Measurements from ENCODE around the gene NUP160. TPM values are rescaled to one million over a fixed set of nuclear protein-coding genes. Genes with fewer than 3 reads are reported as not detected.
"Not testable (repeated sequence)": the region's sequence is repeated elsewhere in the genome, so short reads cannot be mapped to it uniquely, and the experiment has no call there.

NUP160 gene
- total and polyA plus RNA-seq, 2 of the 13 experiments (the other 11 are each of a cell fraction or from before 2014, with no cell fraction given), result 28.3 to 43.5 TPM

- Histone ChIP-seq H3K4me1 (ENCODE audit: insufficient read depth, low read length) (peaks cover 12% of the 10 kb centered on the region), H3K9me3 (ENCODE audit: low read length) (peaks cover 16% of the 10 kb centered on the region)
- intact Hi-C loops (cut with micrococcal nuclease; ENCODE audit: unreplicated experiment); POLR2A ChIA-PET; ATAC-seq; H3K9ac ChIP-seq (ENCODE audit: insufficient read depth, low read depth, low read length); FAIRE-seq; H3K36me3 ChIP-seq (replicated peaks in 1 of 2; ENCODE audit: control insufficient read depth in 1 of 2, insufficient read depth in 2 of 2, low read length in 2 of 2); H3K27me3 ChIP-seq (ENCODE audit: control insufficient read depth in 1 of 2, insufficient read depth in 2 of 2, low read length in 2 of 2); H3K4me2 ChIP-seq (ENCODE audit: low read depth, low read length); H4K20me1 ChIP-seq (ENCODE audit: insufficient read depth, low read length); H3K4me3 ChIP-seq (replicated peaks in 1 of 3; ENCODE audit: insufficient read depth in 1 of 3, low read depth in 2 of 3, low read length in 3 of 3); H2AFZ ChIP-seq (ENCODE audit: low read length); H3K79me2 ChIP-seq (ENCODE audit: insufficient read depth, low read length); H3K27ac ChIP-seq (ENCODE audit: extremely low read length, insufficient read depth, low read length); CTCF ChIA-PET (ENCODE audit: low intra/inter-chr PET ratio, low total read pairs); BruUV-seq (replicated peaks); DNase-seq (ENCODE audit: low spot score); in situ Hi-C loops (cut with HindIII; ENCODE audit: extremely low pct_ligation_motif_present, low pct_unique_long_range_greater_than_20kb): not testable (repeated sequence)
- 40% methylated on average over 10 of the region's 10 CpGs for WGBS (ENCODE audit: low lambda C conversion rate)
- TF ChIP-seq SETDB1 (CRISPR knock-in tag; IDR thresholded peaks at IDR 0.05; ENCODE audit: borderline replicate concordance) (peak; percentile 89; the same call in 1 of the 2 replicates), TOPORS (CRISPR knock-in tag; IDR thresholded peaks at IDR 0.05) (0 out of 2 replicates have a peak, but pooled peaks have one; percentile 59), ZNF280D (CRISPR knock-in tag; IDR thresholded peaks at IDR 0.05) (peak; percentile 25; the same call in 1 of the 2 replicates)
Measured at GRCh38 chr11:47875858-47876257, 27.7 kb upstream of the NUP160 start.

- in situ Hi-C loops (cut with HindIII; ENCODE audit: extremely low pct_ligation_motif_present, low pct_unique_long_range_greater_than_20kb) (no loop called here), intact Hi-C loops (cut with micrococcal nuclease; ENCODE audit: unreplicated experiment) (no loop called here)
- ATAC-seq, result no peak
- BruUV-seq (replicated peaks), result no TSS peak
- Histone ChIP-seq H3K4me2 (ENCODE audit: low read depth, low read length) (no peak overlapping the region), H3K36me3 (replicated peaks in 1 of 2; ENCODE audit: control insufficient read depth in 1 of 2, insufficient read depth in 2 of 2, low read length in 2 of 2) (no peaks in the 10 kb centered on the region), H3K9ac (ENCODE audit: insufficient read depth, low read depth, low read length) (no peak overlapping the region), H4K20me1 (ENCODE audit: insufficient read depth, low read length) (no peaks in the 10 kb centered on the region), H3K9me3 (ENCODE audit: low read length) (peaks cover 7% of the 10 kb centered on the region), H3K4me1 (ENCODE audit: insufficient read depth, low read length) (peaks cover 6% of the 10 kb centered on the region; the same call in 1 of the 2 replicates), H3K79me2 (ENCODE audit: insufficient read depth, low read length) (no peaks in the 10 kb centered on the region), H2AFZ (ENCODE audit: low read length) (no peak overlapping the region), H3K27ac (ENCODE audit: extremely low read length, insufficient read depth, low read length) (no peak overlapping the region), H3K27me3 (ENCODE audit: control insufficient read depth in 1 of 2, insufficient read depth in 2 of 2, low read length in 2 of 2) (no peaks in the 10 kb centered on the region; a peak in 1 of 5 replicates), H3K4me3 (replicated peaks in 1 of 3; ENCODE audit: insufficient read depth in 1 of 3, low read depth in 2 of 3, low read length in 3 of 3) (no peak overlapping the region)
- ChIA-PET CTCF (ENCODE audit: low intra/inter-chr PET ratio, low total read pairs) (no interaction called here), POLR2A (no interaction called here)
- FAIRE-seq, result no peak
- 48% methylated on average over 2 of the region's 2 CpGs for WGBS (ENCODE audit: low lambda C conversion rate)
- DNase-seq (ENCODE audit: low spot score), result no peak
- TF ChIP-seq NRL (CRISPR knock-in tag; IDR thresholded peaks at IDR 0.05; ENCODE audit: borderline replicate concordance), result no peak
- no peak for TF ChIP-seq ZNF574 (CRISPR knock-in tag; IDR thresholded peaks at IDR 0.05)
- TF ChIP-seq TBX2 (CRISPR knock-in tag; IDR thresholded peaks at IDR 0.05; ENCODE audit: borderline replicate concordance), result no peak
- TF ChIP-seq ZNF713 (CRISPR knock-in tag; IDR thresholded peaks at IDR 0.05), result no peak
- TF ChIP-seq ZNF570 (CRISPR knock-in tag; IDR thresholded peaks at IDR 0.05; ENCODE audit: borderline replicate concordance), result no peak
- no peak for TF ChIP-seq FOXK1 (CRISPR knock-in tag; IDR thresholded peaks at IDR 0.05; ENCODE audit: borderline replicate concordance, low read depth)
- no peak for TF ChIP-seq ZNF780A (CRISPR knock-in tag; IDR thresholded peaks at IDR 0.05)
Measured at GRCh38 chr11:47870404-47870803, 22.3 kb upstream of the NUP160 start.

All from HepG2 (cell line).